GM19455 (cell line): ENCODE measurements around the gene CCNB2.
"Not testable (repeated sequence)": the region's sequence is repeated elsewhere in the genome, so short reads cannot be mapped to it uniquely, and the experiment has no call there.

Experiments
- ATAC-seq: cut with Tn5 transposase; IDR thresholded peaks from one replicate; pipeline ENCODE4 v1.9.1; 2021; ENCODE audit not compliant: unreplicated experiment

The CCNB2 gene

DNA sequence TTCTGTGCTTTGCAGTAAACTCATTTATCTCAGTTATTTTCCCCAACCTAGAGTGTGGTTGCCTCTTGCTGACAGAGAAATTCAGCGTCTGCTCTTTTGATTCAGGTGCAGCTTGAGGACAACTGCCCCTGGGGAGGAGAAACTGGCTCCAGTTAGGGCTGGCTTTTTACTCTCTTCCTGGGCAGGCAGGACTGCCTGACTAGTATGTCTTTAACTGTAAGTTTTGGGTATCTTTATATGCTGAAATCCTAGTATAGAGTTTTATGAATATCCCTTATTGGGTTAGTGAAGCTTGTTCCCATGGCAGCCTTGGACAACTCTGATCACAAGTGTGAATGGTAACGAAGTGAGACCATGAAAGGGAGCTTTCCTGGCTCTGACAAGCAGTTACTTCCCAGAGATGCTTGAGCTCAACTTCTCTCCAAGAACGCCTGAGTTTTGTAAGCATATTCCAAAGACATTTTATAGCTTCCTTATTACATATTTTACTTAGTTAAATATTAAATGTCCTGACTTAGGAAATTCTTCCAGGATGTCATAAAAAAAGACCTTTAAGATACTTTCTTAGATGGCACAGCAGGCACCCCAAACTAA lies 27.1 kb downstream of the CCNB2 start:
- ATAC-seq = no peak

DNA sequence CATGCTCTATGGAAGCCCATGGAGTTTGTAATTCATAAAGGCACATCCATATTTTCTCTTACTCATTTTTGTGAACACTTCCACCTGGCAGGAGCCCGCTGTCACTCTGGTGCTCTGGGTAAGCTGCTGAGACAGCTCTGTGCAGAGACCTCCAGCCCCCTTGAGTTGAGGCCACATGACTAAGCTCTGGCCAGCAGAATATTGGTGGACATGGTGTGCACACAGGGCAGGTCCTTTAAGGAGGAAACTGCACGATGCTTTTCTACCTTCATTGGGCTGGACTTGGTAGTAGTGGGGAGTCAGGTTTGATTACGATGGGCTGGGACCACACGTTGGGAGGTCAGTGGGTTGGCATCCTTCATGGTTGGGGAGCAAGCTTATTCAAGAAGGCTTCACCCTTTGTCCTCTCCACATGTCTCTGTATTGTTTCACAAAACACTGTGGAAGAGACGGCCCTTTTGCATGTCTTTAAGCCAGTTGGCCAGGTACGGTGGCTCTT lies 29.0 kb downstream of the CCNB2 start:
- no peak for ATAC-seq

DNA sequence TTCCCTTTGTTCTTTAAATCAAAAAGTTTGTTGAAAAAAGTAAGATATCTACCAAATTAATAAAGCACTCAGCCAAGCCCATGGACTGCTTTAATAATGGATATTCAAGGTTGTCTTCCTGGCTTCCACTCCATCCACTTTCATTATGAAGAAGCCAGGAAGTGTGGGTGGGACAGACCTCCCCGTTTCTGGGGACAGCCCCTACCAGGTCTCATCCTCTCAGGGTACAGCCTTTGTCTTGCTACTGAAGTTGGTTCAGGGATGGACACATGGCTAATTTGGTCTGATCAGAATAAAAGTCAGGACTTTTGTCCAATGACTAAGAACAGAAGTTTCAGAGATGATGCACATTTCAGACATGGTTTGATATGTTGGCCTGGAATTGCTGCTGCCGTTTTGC lies 32.6 kb downstream of the CCNB2 start:
- no peak for ATAC-seq

DNA sequence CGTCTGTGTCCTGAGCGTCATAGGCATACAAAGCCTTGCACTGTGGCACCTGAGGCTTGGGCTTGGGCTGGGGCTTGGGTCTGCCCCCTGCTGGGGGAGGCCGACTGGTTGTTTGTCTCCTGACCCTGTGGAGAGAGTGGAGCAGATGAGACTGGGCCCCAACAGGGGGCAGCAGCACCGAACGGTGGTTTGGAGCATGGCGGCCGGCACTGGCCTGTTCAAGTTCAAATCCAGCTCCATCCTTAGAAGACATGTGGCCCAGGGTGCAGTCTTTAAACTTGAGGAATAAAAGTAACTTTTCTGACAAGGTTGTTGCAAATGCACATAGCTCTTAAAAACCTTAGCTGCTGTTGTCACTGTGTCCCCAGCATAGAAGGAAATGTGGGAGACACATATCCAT lies 33.3 kb downstream of the CCNB2 start:
- no peak for ATAC-seq

DNA sequence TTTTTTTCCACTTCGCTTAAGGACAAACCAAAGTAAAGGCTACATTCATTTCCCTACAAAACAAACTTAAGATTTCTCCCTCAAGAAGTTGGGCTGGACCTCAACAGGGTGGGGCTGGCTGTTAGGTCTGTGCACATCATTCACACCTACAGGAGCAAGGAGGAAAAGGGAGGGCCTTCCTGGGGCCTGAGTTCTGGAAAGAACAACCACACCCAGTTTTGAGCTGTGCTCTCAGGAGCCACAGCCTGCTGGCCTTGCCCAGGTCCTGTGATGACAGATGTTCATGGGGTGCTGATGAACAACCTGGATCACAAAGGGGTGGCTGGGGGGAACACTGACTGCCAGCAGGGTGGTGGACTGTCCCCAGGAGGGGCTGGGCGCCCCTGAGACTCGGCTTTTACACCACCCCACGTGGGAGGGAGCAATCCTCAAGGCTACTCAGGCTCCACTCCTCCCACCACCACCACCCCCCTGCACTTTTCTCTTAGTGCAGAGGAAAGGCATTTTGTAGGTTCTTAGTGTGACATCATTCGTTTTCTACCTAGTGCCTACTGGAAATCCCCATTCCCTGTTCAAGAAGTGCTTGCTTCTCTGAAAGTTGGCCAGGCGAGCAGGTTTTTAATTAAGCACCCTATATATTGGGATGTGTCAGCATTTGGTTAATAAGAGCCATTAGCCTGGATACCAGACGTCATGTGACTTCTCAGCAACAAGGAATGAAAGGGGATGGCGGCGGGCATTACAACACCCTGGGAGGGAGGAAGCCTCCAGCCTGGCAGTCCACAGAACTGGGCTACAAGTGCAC lies 35.7 kb downstream of the CCNB2 start:
- no peak for ATAC-seq

DNA sequence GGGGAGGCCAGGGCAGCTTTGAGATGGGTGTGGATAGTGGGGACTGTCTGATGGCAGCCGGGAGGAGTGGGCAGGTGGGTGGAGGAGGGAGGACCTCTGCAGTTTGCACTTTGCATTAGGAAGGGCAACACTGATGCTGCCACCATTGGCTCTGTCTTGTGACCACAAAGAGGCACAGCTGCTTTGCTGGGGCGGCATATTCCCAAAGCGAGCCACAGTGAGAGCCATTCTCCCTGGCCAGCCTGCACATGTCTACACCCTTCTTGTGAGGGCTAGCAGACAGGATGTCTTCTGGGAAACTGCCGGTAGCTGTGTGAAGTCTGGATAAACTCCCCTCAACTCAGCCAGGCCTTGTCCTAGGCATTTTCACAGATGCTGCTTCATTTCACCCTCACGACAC lies 38.3 kb downstream of the CCNB2 start:
- no peak for ATAC-seq

DNA sequence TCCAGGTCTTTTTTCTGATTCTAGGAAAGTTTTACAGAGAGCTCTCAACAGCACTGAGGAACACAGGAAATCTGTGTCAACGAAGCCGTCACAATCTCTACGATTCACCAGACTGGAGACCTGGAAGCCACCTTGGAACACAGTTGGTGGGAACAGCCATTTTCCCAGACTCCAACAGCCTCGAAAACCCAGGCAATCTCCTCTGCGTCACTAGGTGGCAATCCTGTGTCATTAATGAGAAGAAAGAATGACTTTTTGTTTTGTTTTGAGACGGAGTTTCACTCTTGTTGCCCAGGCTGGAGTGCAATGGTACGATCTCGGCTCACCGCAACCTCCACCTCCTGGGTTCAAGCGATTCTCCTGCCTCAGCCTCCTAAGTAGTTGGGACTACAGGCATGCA lies 39.6 kb downstream of the CCNB2 start:
- ATAC-seq = not testable (repeated sequence)

DNA sequence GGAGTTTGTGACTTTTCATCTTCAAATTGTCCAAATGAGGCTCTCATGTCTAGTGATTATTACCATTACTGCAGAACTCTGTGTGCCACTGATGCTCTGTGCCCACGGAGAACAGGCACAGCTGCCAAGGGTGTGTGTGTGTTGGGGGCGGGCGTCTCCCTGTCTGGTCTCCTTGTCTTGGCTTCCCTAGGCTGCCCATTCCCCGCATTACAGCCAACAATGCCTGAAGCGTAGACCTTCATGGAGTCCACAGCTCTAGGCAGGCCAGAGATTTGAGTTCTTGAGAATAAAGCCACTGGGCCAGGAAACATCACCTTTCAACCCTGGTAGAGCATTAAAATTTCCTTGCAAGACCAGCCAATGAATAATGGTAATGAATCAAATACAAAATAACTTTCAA lies 42.7 kb downstream of the CCNB2 start:
- no peak for ATAC-seq

DNA sequence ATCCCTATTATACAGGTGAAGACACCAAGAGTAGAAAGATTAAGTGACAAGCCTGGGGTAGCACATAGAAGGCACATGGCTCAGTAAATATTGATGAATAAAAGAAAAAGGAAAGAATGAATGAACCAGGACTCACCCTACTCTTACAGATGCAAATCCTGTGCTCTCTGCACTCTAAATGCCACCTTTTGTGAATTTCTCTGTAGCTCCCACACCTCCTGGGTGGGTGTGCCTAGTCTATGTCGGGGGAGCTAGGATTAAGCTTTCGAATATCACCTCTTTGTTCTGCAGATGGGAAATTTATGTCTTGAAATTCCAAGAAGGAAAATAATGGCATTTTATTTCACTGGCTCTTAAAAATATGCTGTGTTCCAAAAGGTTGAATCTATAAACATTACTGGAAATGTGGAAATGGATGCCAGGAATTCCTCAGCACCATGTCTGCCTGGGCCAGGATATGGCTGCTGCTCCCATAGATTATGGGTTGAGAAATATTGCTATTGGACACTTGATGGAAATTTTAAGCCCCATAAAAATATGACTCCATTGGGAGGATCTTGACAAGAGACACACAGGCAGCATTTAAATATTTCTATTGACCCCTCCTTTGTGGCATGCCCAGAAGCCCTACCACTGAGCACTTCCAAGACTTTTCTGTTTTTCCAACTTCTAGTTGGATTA lies 43.3 kb downstream of the CCNB2 start:
- no peak for ATAC-seq

DNA sequence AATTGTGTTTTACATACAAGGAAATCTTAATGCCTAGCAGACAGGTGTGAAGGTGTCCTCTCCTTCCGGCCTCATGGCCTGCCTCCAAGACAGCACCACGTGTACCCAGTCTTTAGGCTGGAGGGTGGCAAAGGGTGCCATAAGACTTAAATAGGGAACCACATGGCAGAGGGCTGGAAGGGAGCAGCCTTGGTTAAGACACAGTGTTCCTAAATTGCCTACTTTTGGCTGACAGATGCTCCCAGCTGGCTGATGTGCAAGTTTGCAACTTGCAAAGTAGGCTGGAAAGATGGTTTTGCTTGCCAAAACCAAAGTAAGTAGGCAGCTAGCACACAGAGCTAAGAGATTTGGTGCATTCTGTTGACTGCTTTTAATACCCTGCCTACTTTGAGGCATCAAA lies 45.2 kb downstream of the CCNB2 start:
- ATAC-seq = no peak

DNA sequence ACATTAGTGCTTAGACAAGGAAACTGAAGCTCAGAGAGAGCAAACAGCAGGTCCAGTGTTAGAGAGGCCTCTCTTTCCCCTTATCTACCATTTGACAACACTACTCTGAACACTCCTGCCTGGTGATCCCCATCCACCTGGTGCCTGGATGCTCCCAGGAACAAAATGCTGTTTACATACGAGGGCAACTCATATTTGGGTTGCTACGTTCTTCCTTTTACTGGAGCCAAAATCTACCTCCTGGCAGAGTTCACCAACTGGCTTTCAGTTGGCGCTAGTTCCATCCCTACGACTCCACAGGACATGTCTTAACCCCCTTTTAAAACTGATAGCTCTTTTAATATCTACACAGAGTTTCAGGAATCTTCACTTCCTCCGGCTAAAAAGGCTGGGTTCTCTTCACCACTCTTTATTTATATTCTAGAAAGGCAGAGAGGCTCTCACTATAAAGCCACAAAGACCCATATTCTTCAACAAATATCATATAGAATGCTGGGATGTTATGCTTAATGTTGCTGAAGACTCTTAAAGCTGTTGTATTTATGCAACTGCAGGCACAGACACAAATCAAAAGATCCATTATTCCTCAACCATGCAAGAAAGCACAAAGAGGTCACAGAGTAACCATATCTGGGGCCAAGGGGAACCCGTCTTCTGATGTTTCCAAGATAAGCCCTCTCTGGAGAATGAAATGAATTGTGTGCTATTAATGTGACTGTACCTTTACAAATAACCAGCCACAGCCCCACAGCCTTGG lies 47.9 kb downstream of the CCNB2 start:
- no peak for ATAC-seq

DNA sequence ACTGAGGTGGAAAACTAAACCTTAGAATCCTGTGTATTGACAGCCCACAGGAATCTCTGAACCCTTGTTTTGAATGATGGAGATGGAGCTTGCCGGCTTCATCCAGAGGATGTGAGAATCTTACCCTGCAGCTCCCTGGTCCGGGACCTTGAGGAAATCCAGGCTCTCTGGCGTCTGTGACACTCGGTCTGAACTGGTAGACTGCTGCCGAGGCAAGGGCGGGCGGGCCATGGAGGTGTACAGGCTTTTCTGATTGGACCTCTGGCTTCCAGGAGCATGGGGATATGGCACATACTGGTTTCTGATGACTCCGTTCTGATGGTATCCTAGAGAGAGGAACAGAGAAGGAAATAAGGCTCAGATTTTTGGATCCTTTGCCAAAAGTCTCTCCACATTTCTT lies 48.5 kb downstream of the CCNB2 start:
- no peak for ATAC-seq

DNA sequence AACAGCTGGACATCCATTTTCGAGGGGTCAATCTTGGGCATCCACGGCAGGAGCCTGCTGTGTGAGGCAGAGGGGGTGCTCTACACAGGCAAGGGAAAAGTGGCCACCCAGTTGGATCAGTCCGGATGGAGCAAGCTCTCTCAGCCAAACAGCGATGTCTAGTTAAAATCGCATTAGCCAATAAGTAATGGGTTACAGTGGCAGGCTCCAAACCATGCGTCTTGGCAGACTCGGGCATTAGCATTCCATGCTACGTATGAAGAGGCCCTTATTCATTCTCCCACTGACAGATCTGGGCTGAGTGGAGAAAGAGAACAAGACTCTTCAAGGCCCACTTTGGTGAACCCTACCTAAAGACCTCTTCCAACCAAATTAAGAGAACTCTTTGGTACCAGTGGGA lies 49.3 kb downstream of the CCNB2 start:
- ATAC-seq = no peak

DNA sequence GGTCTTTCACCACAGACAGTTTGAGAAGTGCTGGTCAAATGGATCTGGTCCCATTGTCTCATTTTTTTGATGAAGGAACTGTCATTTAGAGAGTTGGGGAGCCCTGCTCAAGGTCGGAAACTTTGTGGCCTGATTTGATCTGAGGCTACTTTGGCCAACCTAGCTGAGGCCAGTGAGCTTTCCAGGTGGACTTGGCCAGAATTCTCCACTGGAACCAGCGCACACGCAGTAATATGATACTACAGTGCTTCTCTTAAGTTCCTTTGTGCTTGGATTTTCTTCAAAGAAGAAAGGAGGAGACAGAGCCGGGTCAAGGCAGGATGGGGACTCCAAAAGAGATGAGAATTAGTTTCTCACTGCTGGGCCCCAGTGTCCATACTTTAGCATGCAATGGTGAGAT lies 50.5 kb downstream of the CCNB2 start:
- no peak for ATAC-seq

DNA sequence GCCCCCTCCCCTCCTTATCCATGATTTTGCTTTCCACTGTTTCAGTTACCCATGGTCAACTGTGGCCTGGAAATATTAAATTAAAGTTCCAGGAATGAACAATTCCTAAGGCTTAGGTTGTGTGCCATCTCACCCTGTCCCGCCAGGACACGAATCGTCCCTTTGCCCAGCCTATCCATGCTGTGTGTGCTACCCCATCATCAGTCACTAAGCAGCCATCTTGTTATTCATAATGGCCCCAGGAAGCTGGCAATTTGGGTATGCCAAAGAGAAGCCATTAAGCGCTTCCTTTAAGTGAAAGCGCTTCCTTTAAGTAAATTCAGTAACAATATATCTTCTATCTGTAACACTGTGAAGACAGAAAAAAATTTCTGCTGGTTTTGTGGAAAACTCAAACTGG lies 52.5 kb downstream of the CCNB2 start:
- ATAC-seq = no peak

DNA sequence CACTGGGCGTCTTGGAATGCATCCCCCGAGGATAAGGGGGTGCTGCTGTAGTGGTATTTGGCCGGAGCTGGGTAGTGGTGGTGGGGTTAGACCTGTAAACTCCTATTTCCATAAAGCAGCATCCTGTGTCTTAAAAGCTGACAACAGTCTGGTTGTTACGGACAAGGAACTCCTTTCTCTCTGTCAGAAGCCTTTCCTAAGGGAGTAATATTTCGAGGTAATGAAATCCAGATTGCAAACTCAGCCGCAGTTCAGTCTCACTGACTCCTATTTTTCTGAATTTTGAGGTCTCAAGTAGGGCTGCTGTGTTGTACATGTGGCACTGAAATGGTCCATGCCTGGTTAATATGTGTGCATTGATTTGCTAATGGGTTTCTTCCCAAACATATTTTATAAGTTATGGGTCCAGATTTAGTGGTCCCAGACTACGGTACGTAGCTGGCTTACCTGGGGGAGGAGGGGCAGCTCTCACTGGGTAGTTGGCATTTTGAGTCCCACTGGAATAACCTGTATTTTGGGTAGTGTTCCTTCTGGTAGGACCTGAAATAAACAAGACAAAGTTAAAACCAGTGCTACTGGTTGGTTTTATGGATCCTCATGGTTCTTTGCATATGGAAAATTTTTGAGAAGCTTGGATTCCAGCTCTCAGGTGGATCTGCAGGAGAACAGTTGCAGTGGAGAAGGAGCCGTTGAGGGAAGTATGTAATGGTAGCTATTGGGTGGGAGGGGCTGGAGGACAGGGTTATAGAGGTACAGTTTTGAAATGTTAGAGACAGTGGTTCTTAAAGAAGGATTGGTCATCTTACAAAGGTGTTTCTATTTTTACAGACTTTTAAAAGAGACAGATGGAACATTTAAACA lies 53.1 kb downstream of the CCNB2 start:
- ATAC-seq = no peak

DNA sequence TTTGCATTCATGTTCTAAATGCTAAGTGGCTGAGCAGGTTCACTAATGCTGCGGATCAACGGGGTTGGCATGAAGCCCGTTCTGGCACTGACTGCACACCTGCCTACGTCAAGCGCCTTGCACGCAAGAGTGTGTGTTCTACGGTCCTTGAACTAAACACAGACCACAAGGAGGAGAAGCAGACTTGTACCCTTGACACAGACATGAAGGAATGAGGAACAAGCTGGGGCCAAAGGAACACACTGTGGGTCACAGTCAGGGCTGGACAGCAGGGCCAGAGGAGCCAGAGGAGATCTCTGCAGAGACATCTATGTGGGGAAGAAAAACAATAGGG lies 53.7 kb downstream of the CCNB2 start:
- no peak for ATAC-seq

DNA sequence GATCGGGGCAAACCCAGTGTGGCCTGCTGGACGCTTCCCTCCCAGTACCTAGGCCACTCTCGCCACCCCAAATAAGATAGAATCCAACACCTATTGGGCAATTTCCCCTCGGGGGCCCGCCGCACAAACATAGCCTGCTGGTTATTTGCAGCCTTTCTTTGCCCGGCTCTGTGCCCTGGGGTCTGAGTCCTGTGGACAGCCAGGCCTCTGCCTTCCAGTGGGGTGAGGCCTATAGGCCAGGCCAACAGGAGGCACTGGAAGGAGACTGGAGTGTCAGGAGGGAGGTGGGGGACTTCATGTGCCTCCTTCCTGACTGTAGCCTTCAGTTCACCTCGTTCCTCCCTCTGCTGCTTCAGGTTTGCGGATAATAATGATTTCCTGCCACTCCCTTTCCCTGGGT lies 54.3 kb downstream of the CCNB2 start:
- ATAC-seq = no peak

DNA sequence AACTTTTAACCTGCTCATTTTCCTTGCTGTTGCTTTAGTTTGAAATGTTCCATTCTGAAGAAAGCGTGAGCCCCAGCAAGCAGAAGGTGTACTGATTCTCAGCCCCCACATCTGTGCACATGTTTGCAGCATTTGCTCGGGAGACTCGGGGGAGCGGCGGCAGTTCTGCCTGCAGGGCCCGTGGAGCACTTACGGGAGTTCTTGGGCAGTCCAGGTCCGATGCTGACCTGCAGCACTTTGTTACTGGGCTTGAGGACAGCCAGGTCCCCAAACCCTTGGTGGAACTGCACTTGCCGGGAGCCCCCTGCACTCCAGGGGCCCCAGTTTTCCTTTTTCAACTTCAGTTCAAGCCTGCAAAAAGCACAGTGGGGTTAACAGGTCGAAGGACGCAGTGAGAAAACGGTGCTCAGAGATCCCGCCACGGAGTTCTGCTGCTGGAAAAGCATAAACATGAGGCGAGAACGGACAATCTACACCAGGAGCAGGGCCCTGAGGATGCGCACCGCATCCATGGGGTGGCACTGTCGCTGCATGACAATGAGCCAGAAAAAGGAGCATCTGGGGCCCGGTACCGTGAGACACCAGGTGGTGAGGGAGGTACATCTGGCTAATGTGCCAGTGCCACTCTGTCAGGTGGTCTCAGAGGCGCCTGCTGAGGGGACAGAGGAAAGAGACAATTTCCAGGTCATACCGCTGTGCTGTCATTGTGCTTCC lies 56.1 kb downstream of the CCNB2 start:
- ATAC-seq = no peak

DNA sequence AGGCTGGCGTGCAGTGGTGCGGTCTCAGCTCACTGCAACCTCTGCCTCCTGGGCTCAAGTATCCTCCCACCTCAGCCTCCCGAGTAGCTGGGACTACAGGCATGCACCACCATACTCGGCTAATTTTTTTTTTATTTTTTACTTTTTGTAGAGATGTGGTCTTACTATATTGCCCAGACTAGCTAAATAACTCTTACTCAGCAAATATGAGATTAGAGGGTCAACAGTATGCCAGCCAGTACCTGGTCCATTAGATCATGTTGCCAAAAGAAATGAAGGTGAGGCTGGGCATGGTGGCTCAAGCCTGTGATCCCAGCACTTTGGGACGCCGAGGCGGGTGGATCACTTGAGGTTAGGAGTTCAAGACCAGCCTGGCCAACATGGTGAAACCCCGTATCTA lies 57.1 kb downstream of the CCNB2 start:
- ATAC-seq = not testable (repeated sequence)
